Upper lobe of left lung (tissue), 4 donors: ENCODE data around the gene NOD1.

Experiments
- EP300 ChIP-seq, 4 donors: sonication (generic); formaldehyde crosslinking; IDR thresholded peaks; one replicate each; pipeline ENCODE4 v1.5.1; 2017; ENCODE audit warnings: antibody characterized with exemption in 4 of 4, control low read depth in 2 of 4
- TF ChIP-seq, protein P1 (sequence below), 6 experiments: fragments of 450-650 bp in 4 of 6; fragments of 200-600 bp in 2 of 6; sonication (generic) in 2 of 6; IDR thresholded peaks; one replicate each; pipeline ENCODE4 v1.5.1; 2016 to 2019; ENCODE audit warnings: antibody characterized with exemption in 6 of 6

DNA sequence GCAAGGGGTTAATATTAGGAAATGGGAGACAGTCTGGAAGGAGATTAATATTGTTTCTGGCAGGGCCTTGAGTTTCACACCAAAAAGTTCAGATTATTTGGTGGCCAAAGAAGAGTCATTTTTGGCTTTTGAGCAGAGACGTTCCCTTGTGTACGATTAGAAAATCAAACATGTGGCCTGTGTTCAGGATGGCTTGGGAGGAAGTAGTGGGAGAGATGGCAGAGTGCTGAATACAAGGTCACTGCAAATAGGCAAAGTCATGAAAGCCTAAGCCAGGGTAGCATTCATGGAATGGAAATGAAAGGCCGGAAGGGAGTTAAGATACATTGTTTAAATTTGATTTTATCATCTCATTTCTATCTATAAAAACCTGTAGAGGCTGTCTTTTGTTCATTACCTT is 35.6 kb upstream of the NOD1 start:
- TF ChIP-seq, protein P1, sequence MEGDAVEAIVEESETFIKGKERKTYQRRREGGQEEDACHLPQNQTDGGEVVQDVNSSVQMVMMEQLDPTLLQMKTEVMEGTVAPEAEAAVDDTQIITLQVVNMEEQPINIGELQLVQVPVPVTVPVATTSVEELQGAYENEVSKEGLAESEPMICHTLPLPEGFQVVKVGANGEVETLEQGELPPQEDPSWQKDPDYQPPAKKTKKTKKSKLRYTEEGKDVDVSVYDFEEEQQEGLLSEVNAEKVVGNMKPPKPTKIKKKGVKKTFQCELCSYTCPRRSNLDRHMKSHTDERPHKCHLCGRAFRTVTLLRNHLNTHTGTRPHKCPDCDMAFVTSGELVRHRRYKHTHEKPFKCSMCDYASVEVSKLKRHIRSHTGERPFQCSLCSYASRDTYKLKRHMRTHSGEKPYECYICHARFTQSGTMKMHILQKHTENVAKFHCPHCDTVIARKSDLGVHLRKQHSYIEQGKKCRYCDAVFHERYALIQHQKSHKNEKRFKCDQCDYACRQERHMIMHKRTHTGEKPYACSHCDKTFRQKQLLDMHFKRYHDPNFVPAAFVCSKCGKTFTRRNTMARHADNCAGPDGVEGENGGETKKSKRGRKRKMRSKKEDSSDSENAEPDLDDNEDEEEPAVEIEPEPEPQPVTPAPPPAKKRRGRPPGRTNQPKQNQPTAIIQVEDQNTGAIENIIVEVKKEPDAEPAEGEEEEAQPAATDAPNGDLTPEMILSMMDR (IDR thresholded peaks at IDR 0.05): no peak
- TF ChIP-seq EP300 (IDR thresholded peaks at IDR 0.05): no peak
